ENCODE data around the gene ASCC3.
A peak's percentile ranks its signal among the peaks of the same experiment; 100 is the strongest.

ASCC3 gene

GRCh38 chr6:100880149-100880852 lies 828 bp downstream of the ASCC3 start:
- peak overlapping the region; percentile 98 for H3K9ac ChIP-seq (ENCODE audit: low read depth, low read length)
- peak overlapping the region; percentile 94 for H3K4me2 ChIP-seq (ENCODE audit: low read length)
- H3K27me3 ChIP-seq (ENCODE audit: control insufficient read depth, insufficient read depth, low read length), result no peaks in the 10 kb centered on the region
- H3K9me3 ChIP-seq (replicated peaks; ENCODE audit: low read length), result no peaks in the 10 kb centered on the region
- H3K4me3 ChIP-seq (ENCODE audit: low read length), result peak overlapping the region; percentile 89
- peaks cover 22% of the 10 kb centered on the region for H3K4me1 ChIP-seq (ENCODE audit: control insufficient read depth, insufficient read depth, low read length)
- H3K36me3 ChIP-seq (ENCODE audit: insufficient read depth, low read length), result peaks cover 3% of the 10 kb centered on the region

GRCh38 chr6:100879317-100879716 lies 1.8 kb downstream of the ASCC3 start:
- Histone ChIP-seq H3K4me3 (ENCODE audit: low read length) (peak overlapping the region; percentile 89), H3K4me2 (ENCODE audit: low read length) (peak overlapping the region; percentile 94), H3K27me3 (ENCODE audit: control insufficient read depth, insufficient read depth, low read length) (no peaks in the 10 kb centered on the region), H3K4me1 (ENCODE audit: control insufficient read depth, insufficient read depth, low read length) (peaks cover 22% of the 10 kb centered on the region), H3K9me3 (replicated peaks; ENCODE audit: low read length) (no peaks in the 10 kb centered on the region), H3K36me3 (ENCODE audit: insufficient read depth, low read length) (peaks cover 3% of the 10 kb centered on the region), H3K9ac (ENCODE audit: low read depth, low read length) (peak overlapping the region; percentile 98)

DNA sequence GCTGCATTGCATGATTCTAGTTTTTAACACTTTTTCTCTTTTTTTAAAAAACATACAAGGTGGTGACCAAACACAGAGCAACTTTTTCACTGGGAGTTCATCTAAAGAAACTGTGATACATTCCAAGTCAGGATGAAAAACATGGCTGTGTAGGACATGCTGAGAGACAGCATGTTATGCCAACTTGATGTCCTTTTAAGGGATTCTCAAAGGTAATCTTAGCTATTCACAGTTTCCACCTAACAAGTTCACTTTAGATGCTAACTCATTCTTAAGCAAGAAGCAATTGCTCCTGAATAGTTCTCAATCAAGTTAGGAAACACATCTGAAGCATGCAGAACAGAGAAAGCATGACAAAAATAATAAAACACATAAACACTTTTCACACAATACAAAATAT lies 3.3 kb downstream of the ASCC3 start:
- Histone ChIP-seq H3K27me3 (ENCODE audit: control insufficient read depth, insufficient read depth, low read length) (no peaks in the 10 kb centered on the region), H3K4me3 (ENCODE audit: low read length) (no peak overlapping the region), H3K4me1 (ENCODE audit: control insufficient read depth, insufficient read depth, low read length) (peaks cover 22% of the 10 kb centered on the region), H3K9ac (ENCODE audit: low read depth, low read length) (no peak overlapping the region), H3K36me3 (ENCODE audit: insufficient read depth, low read length) (peaks cover 3% of the 10 kb centered on the region), H3K4me2 (ENCODE audit: low read length) (peak overlapping the region; percentile 94), H3K9me3 (replicated peaks; ENCODE audit: low read length) (no peaks in the 10 kb centered on the region)

- Histone ChIP-seq H3K36me3 (ENCODE audit: insufficient read depth, low read length) (peaks cover 5% of the 10 kb centered on the region), H3K4me1 (ENCODE audit: control insufficient read depth, insufficient read depth, low read length) (peaks cover 18% of the 10 kb centered on the region), H3K9me3 (replicated peaks; ENCODE audit: low read length) (no peaks in the 10 kb centered on the region), H3K4me3 (ENCODE audit: low read length) (no peak overlapping the region), H3K4me2 (ENCODE audit: low read length) (no peak overlapping the region), H3K27me3 (ENCODE audit: control insufficient read depth, insufficient read depth, low read length) (no peaks in the 10 kb centered on the region), H3K9ac (ENCODE audit: low read depth, low read length) (no peak overlapping the region)
Observed at GRCh38 chr6:100876251-100876650, 4.9 kb downstream of the ASCC3 start.

- Histone ChIP-seq H3K4me2 (ENCODE audit: low read length) (no peak overlapping the region), H3K27me3 (ENCODE audit: control insufficient read depth, insufficient read depth, low read length) (no peaks in the 10 kb centered on the region), H3K4me3 (ENCODE audit: low read length) (no peak overlapping the region), H3K36me3 (ENCODE audit: insufficient read depth, low read length) (peaks cover 51% of the 10 kb centered on the region), H3K9ac (ENCODE audit: low read depth, low read length) (no peak overlapping the region), H3K9me3 (replicated peaks; ENCODE audit: low read length) (no peaks in the 10 kb centered on the region), H3K4me1 (ENCODE audit: control insufficient read depth, insufficient read depth, low read length) (no peaks in the 10 kb centered on the region)
Observed at GRCh38 chr6:100865525-100865924, 15.6 kb downstream of the ASCC3 start.

- Histone ChIP-seq H3K36me3 (ENCODE audit: insufficient read depth, low read length) (peaks cover 70% of the 10 kb centered on the region), H3K4me1 (ENCODE audit: control insufficient read depth, insufficient read depth, low read length) (no peaks in the 10 kb centered on the region), H3K4me3 (ENCODE audit: low read length) (no peak overlapping the region), H3K27me3 (ENCODE audit: control insufficient read depth, insufficient read depth, low read length) (no peaks in the 10 kb centered on the region), H3K9ac (ENCODE audit: low read depth, low read length) (no peak overlapping the region), H3K9me3 (replicated peaks; ENCODE audit: low read length) (no peaks in the 10 kb centered on the region), H3K4me2 (ENCODE audit: low read length) (no peak overlapping the region)
Observed at GRCh38 chr6:100862063-100862462, 19.1 kb downstream of the ASCC3 start.

DNA sequence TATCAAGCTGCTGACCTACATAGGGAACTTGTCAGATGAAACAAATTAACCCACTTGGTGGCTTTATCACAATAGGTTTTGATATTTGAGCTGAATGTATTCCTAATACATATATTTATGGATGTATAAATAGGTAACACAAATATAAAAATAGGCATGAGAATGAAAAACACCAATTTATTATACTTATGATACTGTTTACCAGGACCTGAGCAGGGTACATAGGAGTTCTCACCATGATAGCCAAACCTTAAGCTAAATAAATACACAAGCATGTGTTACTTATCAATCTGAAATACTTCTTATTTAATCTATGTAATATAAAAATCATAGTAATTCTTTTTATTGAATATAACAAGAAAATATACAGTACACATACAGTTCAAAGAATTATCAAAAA lies 25.0 kb downstream of the ASCC3 start:
- H3K9me3 ChIP-seq (replicated peaks; ENCODE audit: low read length), result peaks cover 9% of the 10 kb centered on the region
- no peak overlapping the region for H3K9ac ChIP-seq (ENCODE audit: low read depth, low read length)
- no peak overlapping the region for H3K4me2 ChIP-seq (ENCODE audit: low read length)
- H3K36me3 ChIP-seq (ENCODE audit: insufficient read depth, low read length), result peaks cover 55% of the 10 kb centered on the region
- no peaks in the 10 kb centered on the region for H3K4me1 ChIP-seq (ENCODE audit: control insufficient read depth, insufficient read depth, low read length)
- no peak overlapping the region for H3K4me3 ChIP-seq (ENCODE audit: low read length)
- H3K27me3 ChIP-seq (ENCODE audit: control insufficient read depth, insufficient read depth, low read length), result no peaks in the 10 kb centered on the region

GRCh38 chr6:100851819-100852218 lies 29.3 kb downstream of the ASCC3 start:
- no peak overlapping the region for H3K9ac ChIP-seq (ENCODE audit: low read depth, low read length)
- no peaks in the 10 kb centered on the region for H3K27me3 ChIP-seq (ENCODE audit: control insufficient read depth, insufficient read depth, low read length)
- H3K4me2 ChIP-seq (ENCODE audit: low read length), result no peak overlapping the region
- peaks cover 31% of the 10 kb centered on the region for H3K36me3 ChIP-seq (ENCODE audit: insufficient read depth, low read length)
- peaks cover 9% of the 10 kb centered on the region for H3K9me3 ChIP-seq (replicated peaks; ENCODE audit: low read length)
- no peaks in the 10 kb centered on the region for H3K4me1 ChIP-seq (ENCODE audit: control insufficient read depth, insufficient read depth, low read length)
- H3K4me3 ChIP-seq (ENCODE audit: low read length), result no peak overlapping the region

- Histone ChIP-seq H3K4me2 (ENCODE audit: low read length) (no peak overlapping the region), H3K9ac (ENCODE audit: low read depth, low read length) (no peak overlapping the region), H3K9me3 (replicated peaks; ENCODE audit: low read length) (no peaks in the 10 kb centered on the region), H3K4me1 (ENCODE audit: control insufficient read depth, insufficient read depth, low read length) (peaks cover 15% of the 10 kb centered on the region), H3K36me3 (ENCODE audit: insufficient read depth, low read length) (peaks cover 20% of the 10 kb centered on the region), H3K27me3 (ENCODE audit: control insufficient read depth, insufficient read depth, low read length) (no peaks in the 10 kb centered on the region), H3K4me3 (ENCODE audit: low read length) (no peak overlapping the region)
Observed at GRCh38 chr6:100850174-100850573, 31.0 kb downstream of the ASCC3 start.

DNA sequence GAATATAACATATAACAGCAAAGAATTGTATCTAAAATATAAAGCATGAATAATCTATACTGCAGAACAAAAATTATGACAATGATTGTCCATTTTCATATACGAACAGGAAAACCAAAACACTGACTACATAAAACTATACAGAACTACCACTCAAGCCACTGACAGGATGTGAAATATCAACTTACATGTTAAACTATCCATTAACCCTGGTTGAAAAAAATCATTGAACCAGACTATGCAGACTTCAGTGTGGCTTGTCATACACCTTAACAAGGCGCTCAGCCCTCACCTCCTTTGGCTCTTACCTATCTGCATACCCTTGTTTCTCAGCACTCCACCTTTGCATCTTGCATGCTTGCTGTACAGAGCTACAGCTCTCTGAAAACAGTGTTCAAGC lies 34.9 kb downstream of the ASCC3 start:
- no peak overlapping the region for H3K9ac ChIP-seq (ENCODE audit: low read depth, low read length)
- no peaks in the 10 kb centered on the region for H3K9me3 ChIP-seq (replicated peaks; ENCODE audit: low read length)
- no peak overlapping the region for H3K4me2 ChIP-seq (ENCODE audit: low read length)
- no peaks in the 10 kb centered on the region for H3K27me3 ChIP-seq (ENCODE audit: control insufficient read depth, insufficient read depth, low read length)
- H3K4me1 ChIP-seq (ENCODE audit: control insufficient read depth, insufficient read depth, low read length), result peaks cover 15% of the 10 kb centered on the region
- peaks cover 17% of the 10 kb centered on the region for H3K36me3 ChIP-seq (ENCODE audit: insufficient read depth, low read length)
- H3K4me3 ChIP-seq (ENCODE audit: low read length), result no peak overlapping the region

DNA sequence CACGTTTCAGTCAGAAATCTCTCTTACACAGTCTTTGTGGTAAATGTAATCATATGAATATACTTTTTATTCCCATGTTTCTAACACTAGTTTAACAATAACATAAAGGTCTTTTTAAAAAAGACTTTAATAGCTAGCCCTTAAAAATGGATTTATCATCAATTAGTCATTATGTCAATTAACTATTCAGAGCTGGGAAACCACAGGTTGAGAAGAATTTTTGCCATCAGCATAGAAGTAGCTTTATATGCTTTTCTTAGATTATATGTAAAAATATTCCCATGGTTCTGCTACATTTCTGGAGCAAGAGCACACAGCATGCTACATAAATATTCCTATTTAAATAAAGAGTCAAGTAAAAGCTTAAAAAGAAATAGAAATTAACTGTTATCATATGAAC lies 35.5 kb downstream of the ASCC3 start:
- H3K9ac ChIP-seq (ENCODE audit: low read depth, low read length), result no peak overlapping the region
- no peaks in the 10 kb centered on the region for H3K9me3 ChIP-seq (replicated peaks; ENCODE audit: low read length)
- peaks cover 15% of the 10 kb centered on the region for H3K4me1 ChIP-seq (ENCODE audit: control insufficient read depth, insufficient read depth, low read length)
- no peaks in the 10 kb centered on the region for H3K27me3 ChIP-seq (ENCODE audit: control insufficient read depth, insufficient read depth, low read length)
- no peak overlapping the region for H3K4me2 ChIP-seq (ENCODE audit: low read length)
- no peak overlapping the region for H3K4me3 ChIP-seq (ENCODE audit: low read length)
- peaks cover 17% of the 10 kb centered on the region for H3K36me3 ChIP-seq (ENCODE audit: insufficient read depth, low read length)

DNA sequence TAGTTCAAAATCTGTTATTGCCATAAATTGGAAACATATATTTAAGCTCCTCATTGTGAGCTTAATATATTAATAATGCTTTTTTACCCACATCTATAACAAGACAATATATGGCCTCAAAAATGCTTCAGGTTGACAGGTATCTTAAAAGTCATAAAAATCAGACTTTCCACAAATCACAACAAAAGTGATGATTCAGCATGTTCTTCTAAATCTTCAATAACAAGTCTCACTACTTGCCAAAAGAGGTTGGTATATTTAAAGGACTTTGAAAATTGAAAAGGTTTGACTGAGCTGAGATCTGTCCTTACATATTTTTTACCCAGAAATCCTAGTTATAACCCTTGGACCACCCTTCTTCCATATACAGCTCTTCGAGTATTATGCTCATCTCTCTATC lies 41.7 kb downstream of the ASCC3 start:
- Histone ChIP-seq H3K27me3 (ENCODE audit: control insufficient read depth, insufficient read depth, low read length) (no peaks in the 10 kb centered on the region), H3K9ac (ENCODE audit: low read depth, low read length) (no peak overlapping the region), H3K4me2 (ENCODE audit: low read length) (no peak overlapping the region), H3K4me3 (ENCODE audit: low read length) (no peak overlapping the region), H3K4me1 (ENCODE audit: control insufficient read depth, insufficient read depth, low read length) (peaks cover 2% of the 10 kb centered on the region), H3K9me3 (replicated peaks; ENCODE audit: low read length) (no peaks in the 10 kb centered on the region), H3K36me3 (ENCODE audit: insufficient read depth, low read length) (peaks cover 8% of the 10 kb centered on the region)
